ENCODE data around the gene GPR151. TPM values are rescaled to one million over a fixed set of nuclear protein-coding genes. Genes with fewer than 3 reads are reported as not detected.

Gene GPR151
- 10 to 100 TPM in 1 of 2 donors, 1 to 10 TPM in 1; 5.1 to 13.6 TPM for total RNA-seq
- not detected for polyA plus RNA-seq (2013, experiment 1 of 2)
- polyA plus RNA-seq (2013, experiment 2 of 2): not detected
- long read RNA-seq, experiment 1, transcript GPR151-201 (1 exons, 3,088 nt): major isoform, 11 of 11 reads
- long read RNA-seq, experiment 1, partial matches to known transcripts: 0 of 11 reads
- long read RNA-seq, experiment 1, other reads (novel, unspliced or antisense): 0 of 11 reads
- long read RNA-seq, experiment 2, transcript GPR151-201 (1 exons, 3,088 nt): major isoform, 10 of 10 reads
- long read RNA-seq, experiment 2, partial matches to known transcripts: 0 of 10 reads
- long read RNA-seq, experiment 2, other reads (novel, unspliced or antisense): 0 of 10 reads
- long read RNA-seq, experiment 3, transcript GPR151-201 (1 exons, 3,088 nt): major isoform, 23 of 23 reads
- long read RNA-seq, experiment 3, partial matches to known transcripts: 0 of 23 reads
- long read RNA-seq, experiment 3, other reads (novel, unspliced or antisense): 0 of 23 reads
- long read RNA-seq, experiment 4, transcript GPR151-201 (1 exons, 3,088 nt): major isoform, 5 of 5 reads
- long read RNA-seq, experiment 4, partial matches to known transcripts: 0 of 5 reads
- long read RNA-seq, experiment 4, other reads (novel, unspliced or antisense): 0 of 5 reads

DNA sequence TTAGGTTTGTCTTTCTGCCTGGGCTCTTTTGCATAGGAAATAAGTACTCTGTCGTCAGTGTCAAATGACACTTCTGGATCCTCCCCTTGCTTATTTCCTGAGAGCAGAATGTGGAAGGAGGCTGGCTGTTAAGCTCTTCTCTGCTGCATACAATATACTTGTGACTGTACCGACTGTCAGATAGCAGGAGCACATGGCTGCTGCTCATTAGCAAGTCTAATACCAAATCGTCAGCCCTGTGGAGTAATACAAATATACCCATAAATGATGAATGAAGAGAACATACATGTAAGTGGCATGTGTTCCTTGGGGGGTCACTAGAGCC lies at the start of gene GPR151:
Gene GPR151, minus strand, starts transcription at position 40 of the 325 bp plus-strand sequence. CDS start 77 bp downstream, outside the sequence.
- H3K36me3 Mint-ChIP-seq (ENCODE audit: low read depth): peaks cover 4% of the 10 kb centered on the region
- peak within 1 kb of the TSS; percentile 44 for H3K4me3 Mint-ChIP-seq
- H3K9me3 Mint-ChIP-seq: no peaks in the 10 kb centered on the region
- H3K4me1 ChIP-seq (ENCODE audit: control insufficient read depth, insufficient read depth, low read length): peaks cover 11% of the 10 kb centered on the region
- WGBS, 2 experiments (ENCODE audit: insufficient coverage in 1 of 2, insufficient read length in 1 of 2): 40 to 64% methylated on average over 1 to 3 of the region's 3 CpGs
- no peaks in the 10 kb centered on the region for H3K27me3 ChIP-seq (ENCODE audit: control insufficient read depth, insufficient read depth, low read length, poor library complexity, severe bottlenecking)
- DNase-seq: no peak
- H3K4me3 ChIP-seq (ENCODE audit: low read length): no peak within 1 kb of the TSS
- peak within 1 kb of the TSS; percentile 40 for H3K27ac Mint-ChIP-seq
- H3K36me3 ChIP-seq (ENCODE audit: control insufficient read depth, insufficient read depth, low read length): peaks cover 9% of the 10 kb centered on the region
- peaks cover 48% of the 10 kb centered on the region for H3K4me1 Mint-ChIP-seq
- TF ChIP-seq, protein P1, sequence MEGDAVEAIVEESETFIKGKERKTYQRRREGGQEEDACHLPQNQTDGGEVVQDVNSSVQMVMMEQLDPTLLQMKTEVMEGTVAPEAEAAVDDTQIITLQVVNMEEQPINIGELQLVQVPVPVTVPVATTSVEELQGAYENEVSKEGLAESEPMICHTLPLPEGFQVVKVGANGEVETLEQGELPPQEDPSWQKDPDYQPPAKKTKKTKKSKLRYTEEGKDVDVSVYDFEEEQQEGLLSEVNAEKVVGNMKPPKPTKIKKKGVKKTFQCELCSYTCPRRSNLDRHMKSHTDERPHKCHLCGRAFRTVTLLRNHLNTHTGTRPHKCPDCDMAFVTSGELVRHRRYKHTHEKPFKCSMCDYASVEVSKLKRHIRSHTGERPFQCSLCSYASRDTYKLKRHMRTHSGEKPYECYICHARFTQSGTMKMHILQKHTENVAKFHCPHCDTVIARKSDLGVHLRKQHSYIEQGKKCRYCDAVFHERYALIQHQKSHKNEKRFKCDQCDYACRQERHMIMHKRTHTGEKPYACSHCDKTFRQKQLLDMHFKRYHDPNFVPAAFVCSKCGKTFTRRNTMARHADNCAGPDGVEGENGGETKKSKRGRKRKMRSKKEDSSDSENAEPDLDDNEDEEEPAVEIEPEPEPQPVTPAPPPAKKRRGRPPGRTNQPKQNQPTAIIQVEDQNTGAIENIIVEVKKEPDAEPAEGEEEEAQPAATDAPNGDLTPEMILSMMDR (conservative IDR thresholded peaks at IDR 0.05): no peak
- no peaks in the 10 kb centered on the region for H3K27me3 Mint-ChIP-seq (ENCODE audit: insufficient read depth)
- no peak within 1 kb of the TSS for H3K27ac ChIP-seq (ENCODE audit: low read depth, low read length)
- no peak within 1 kb of the TSS for H3K9ac ChIP-seq (ENCODE audit: extremely low read depth, low read length, poor library complexity, severe bottlenecking)
- H3K9me3 ChIP-seq (ENCODE audit: control insufficient read depth, low read length): no peaks in the 10 kb centered on the region

- Histone ChIP-seq H3K9me3 (ENCODE audit: control insufficient read depth, low read length) (peaks cover 6% of the 10 kb centered on the region), H3K4me3 (ENCODE audit: low read length) (no peak overlapping the region), H3K36me3 (ENCODE audit: control insufficient read depth, insufficient read depth, low read length) (no peaks in the 10 kb centered on the region), H3K4me1 (ENCODE audit: control insufficient read depth, insufficient read depth, low read length) (no peaks in the 10 kb centered on the region), H3K9ac (ENCODE audit: extremely low read depth, low read length, poor library complexity, severe bottlenecking) (no peak overlapping the region), H3K27me3 (ENCODE audit: control insufficient read depth, insufficient read depth, low read length, poor library complexity, severe bottlenecking) (no peaks in the 10 kb centered on the region), H3K27ac (ENCODE audit: low read depth, low read length) (no peak overlapping the region)
- H3K27ac Mint-ChIP-seq: no peak overlapping the region
- no peaks in the 10 kb centered on the region for H3K36me3 Mint-ChIP-seq (ENCODE audit: low read depth)
- 86 to 91% methylated on average over 1 to 2 of the region's 2 CpGs for WGBS, 2 experiments (ENCODE audit: insufficient coverage in 1 of 2, insufficient read length in 1 of 2)
- peaks cover 3% of the 10 kb centered on the region for H3K9me3 Mint-ChIP-seq
- no peaks in the 10 kb centered on the region for H3K27me3 Mint-ChIP-seq (ENCODE audit: insufficient read depth)
- DNase-seq: no peak
- H3K4me1 Mint-ChIP-seq: peaks cover 8% of the 10 kb centered on the region
- H3K4me3 Mint-ChIP-seq: no peak overlapping the region
- TF ChIP-seq, protein P1 (conservative IDR thresholded peaks at IDR 0.05): no peak
Observed at GRCh38 chr5:146564007-146564762, 48.2 kb upstream of the GPR151 start.

DNA sequence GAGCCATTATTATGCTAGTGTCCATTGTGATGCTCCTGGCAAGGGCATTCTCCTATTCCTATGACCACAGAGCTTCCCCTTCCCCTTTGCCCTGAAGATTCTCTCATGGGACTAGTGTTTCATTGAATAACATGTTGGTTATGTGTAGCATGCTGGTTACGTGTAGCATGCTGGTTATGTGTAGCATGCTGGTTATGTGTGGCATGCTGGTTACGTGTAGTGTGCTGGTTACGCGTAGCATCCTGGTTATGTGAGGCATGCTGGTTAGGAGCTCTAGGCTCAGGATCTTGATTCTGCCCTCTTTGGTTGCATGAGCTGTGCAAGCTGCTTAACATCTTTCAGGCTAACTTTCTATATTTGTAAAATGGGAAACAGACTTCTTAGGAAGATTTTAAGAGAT lies 46.5 kb upstream of the GPR151 start:
- TF ChIP-seq, protein P1 (conservative IDR thresholded peaks at IDR 0.05): no peak
- H3K4me1 ChIP-seq (ENCODE audit: control insufficient read depth, insufficient read depth, low read length): no peaks in the 10 kb centered on the region
- H3K4me3 Mint-ChIP-seq: no peak overlapping the region
- no peak overlapping the region for H3K27ac Mint-ChIP-seq
- 93 to 100% methylated on average over 3 to 4 of the region's 4 CpGs for WGBS, 2 experiments (ENCODE audit: insufficient coverage in 1 of 2, insufficient read length in 1 of 2)
- no peak overlapping the region for H3K9ac ChIP-seq (ENCODE audit: extremely low read depth, low read length, poor library complexity, severe bottlenecking)
- DNase-seq: no peak
- no peaks in the 10 kb centered on the region for H3K36me3 ChIP-seq (ENCODE audit: control insufficient read depth, insufficient read depth, low read length)
- no peaks in the 10 kb centered on the region for H3K9me3 ChIP-seq (ENCODE audit: control insufficient read depth, low read length)
- no peaks in the 10 kb centered on the region for H3K27me3 ChIP-seq (ENCODE audit: control insufficient read depth, insufficient read depth, low read length, poor library complexity, severe bottlenecking)
- no peaks in the 10 kb centered on the region for H3K36me3 Mint-ChIP-seq (ENCODE audit: low read depth)
- no peak overlapping the region for H3K27ac ChIP-seq (ENCODE audit: low read depth, low read length)
- no peaks in the 10 kb centered on the region for H3K27me3 Mint-ChIP-seq (ENCODE audit: insufficient read depth)
- peaks cover 9% of the 10 kb centered on the region for H3K9me3 Mint-ChIP-seq
- no peak overlapping the region for H3K4me3 ChIP-seq (ENCODE audit: low read length)
- H3K4me1 Mint-ChIP-seq: peaks cover 8% of the 10 kb centered on the region
